HFFc6 (cell line): ENCODE results near the gene TLX2. TPM values are rescaled to one million over a fixed set of nuclear protein-coding genes. Genes with fewer than 3 reads are reported as not detected.

ENCODE experiments used
- DNase-seq: peaks from one replicate; pipeline ENCODE4 v3.0.0-alpha.2; 2018
- H3K27ac Mint-ChIP-seq: 2 replicates; pipeline ENCODE4 v1.8.0; 2020; ENCODE audit warnings: mild to moderate bottlenecking, mixed read lengths
- H3K27me3 Mint-ChIP-seq: 2 replicates; pipeline ENCODE4 v1.8.0; 2021; ENCODE audit warnings: mild to moderate bottlenecking, moderate library complexity, mixed read lengths; ENCODE audit not compliant: insufficient read depth
- H3K36me3 Mint-ChIP-seq: 2 replicates; pipeline ENCODE4 v1.8.0; 2021; ENCODE audit warnings: low read depth, mixed read lengths
- H3K4me1 Mint-ChIP-seq: 2 replicates; pipeline ENCODE4 v1.8.0; 2020; ENCODE audit warnings: low read depth, mixed read lengths
- H3K4me3 Mint-ChIP-seq: 2 replicates; pipeline ENCODE4 v1.8.0; 2020; ENCODE audit warnings: mild to moderate bottlenecking, moderate library complexity, mixed read lengths
- H3K9me3 Mint-ChIP-seq: 2 replicates; pipeline ENCODE4 v1.8.0; 2020; ENCODE audit warnings: mild to moderate bottlenecking, mixed read lengths
- total RNA-seq, 6 experiments: library from RNA; stranded (reverse); fragmentation: NEBNext Ultra II Directional; extraction: Animal tissue kit (Norgen Biotek cat#: 25700); gene quantifications; 2 replicates in 1 of 6; 3 replicates in 5 of 6; pipeline ENCODE4 v1.2.3, GENCODE V29; 2021
- TF ChIP-seq, protein P1 (sequence below): fragments of 200-600 bp; sonication (generic); IDR thresholded peaks from 2 replicates; pipeline ENCODE4 v1.5.0; 2021; ENCODE audit warnings: antibody characterized with exemption, mild to moderate bottlenecking

TLX2 gene
- total RNA-seq, 6 experiments from 2014 or later, result 0.17 to 0.31 (median 0.21) TPM

DNA sequence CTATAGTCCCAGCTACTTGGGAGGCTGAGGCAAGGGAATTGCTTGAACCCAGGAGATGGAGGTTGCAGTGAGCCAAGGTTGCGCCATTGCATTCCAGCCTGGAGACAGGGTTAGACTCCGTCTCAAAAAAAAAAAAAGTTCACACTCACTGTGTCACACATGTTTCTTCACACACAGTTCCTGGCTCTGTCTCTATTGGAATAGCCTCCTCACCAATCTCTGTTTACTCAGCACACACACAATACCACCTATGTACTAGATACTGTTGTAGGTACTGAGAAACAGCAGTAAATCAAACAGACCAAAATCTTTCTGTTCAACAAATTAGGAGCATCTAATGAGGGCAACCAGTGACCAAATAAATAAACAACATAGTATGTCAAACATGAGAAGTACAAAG lies 28.1 kb upstream of the TLX2 start:
- TF ChIP-seq, protein P1, sequence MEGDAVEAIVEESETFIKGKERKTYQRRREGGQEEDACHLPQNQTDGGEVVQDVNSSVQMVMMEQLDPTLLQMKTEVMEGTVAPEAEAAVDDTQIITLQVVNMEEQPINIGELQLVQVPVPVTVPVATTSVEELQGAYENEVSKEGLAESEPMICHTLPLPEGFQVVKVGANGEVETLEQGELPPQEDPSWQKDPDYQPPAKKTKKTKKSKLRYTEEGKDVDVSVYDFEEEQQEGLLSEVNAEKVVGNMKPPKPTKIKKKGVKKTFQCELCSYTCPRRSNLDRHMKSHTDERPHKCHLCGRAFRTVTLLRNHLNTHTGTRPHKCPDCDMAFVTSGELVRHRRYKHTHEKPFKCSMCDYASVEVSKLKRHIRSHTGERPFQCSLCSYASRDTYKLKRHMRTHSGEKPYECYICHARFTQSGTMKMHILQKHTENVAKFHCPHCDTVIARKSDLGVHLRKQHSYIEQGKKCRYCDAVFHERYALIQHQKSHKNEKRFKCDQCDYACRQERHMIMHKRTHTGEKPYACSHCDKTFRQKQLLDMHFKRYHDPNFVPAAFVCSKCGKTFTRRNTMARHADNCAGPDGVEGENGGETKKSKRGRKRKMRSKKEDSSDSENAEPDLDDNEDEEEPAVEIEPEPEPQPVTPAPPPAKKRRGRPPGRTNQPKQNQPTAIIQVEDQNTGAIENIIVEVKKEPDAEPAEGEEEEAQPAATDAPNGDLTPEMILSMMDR, result no peak
- peaks cover 1% of the 10 kb centered on the region; the same call in 1 of the 2 replicates for H3K27me3 Mint-ChIP-seq
- H3K36me3 Mint-ChIP-seq, result peaks cover 29% of the 10 kb centered on the region
- H3K27ac Mint-ChIP-seq, result peak overlapping the region; percentile 45
- DNase-seq, result no peak
- H3K4me1 Mint-ChIP-seq, result peaks cover 44% of the 10 kb centered on the region
- H3K9me3 Mint-ChIP-seq, result no peaks in the 10 kb centered on the region
- H3K4me3 Mint-ChIP-seq, result no peak overlapping the region

DNA sequence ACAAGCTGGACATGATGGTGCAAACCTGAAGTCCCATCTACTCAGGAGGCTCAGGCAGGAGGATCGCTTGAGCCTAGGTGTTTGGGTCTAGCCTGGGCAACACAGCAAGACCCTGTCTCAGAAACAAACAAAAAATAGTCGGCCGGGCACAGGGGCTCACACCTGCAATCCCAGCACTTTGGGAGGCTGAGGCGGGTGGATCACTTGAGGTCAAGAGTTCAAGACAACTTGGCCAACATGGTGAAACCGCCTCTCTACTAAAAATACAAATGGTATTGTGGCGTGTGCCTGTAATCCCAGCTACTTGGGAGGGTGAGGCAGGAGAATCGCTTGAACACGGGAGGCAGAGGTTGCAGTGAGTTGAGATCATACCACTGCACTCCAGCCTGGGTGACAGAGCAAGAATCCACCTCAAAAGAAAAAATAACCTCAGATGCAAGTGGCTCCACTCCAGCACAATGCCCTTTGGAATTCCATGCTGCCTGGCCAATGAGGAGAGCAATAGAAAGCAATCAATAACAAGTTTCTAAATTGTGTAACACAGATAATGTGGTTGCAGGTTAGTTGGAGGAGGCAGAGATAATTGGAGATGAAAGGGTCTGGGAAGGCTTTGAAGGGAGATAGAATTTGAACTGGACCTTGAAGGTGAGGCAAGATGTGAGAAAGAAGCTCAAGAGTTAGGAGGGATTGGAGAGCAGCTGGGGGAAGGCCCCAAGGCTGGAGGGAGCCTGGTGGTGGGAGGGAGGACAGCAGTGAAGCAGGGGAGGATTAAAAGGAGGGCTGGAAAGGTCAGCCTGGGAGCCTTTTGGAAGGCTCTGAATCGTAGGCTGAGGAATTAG lies 25.4 kb upstream of the TLX2 start:
- H3K27ac Mint-ChIP-seq, result peak overlapping the region; percentile 69
- peaks cover 41% of the 10 kb centered on the region for H3K36me3 Mint-ChIP-seq
- no peaks in the 10 kb centered on the region for H3K27me3 Mint-ChIP-seq
- peaks cover 42% of the 10 kb centered on the region for H3K4me1 Mint-ChIP-seq
- no peak for DNase-seq
- peak overlapping the region; percentile 46; the same call in 1 of the 2 replicates for H3K4me3 Mint-ChIP-seq
- no peaks in the 10 kb centered on the region for H3K9me3 Mint-ChIP-seq
- TF ChIP-seq, protein P1, result 0 out of 2 replicates have a peak, but pooled peaks have one; percentile 8

DNA sequence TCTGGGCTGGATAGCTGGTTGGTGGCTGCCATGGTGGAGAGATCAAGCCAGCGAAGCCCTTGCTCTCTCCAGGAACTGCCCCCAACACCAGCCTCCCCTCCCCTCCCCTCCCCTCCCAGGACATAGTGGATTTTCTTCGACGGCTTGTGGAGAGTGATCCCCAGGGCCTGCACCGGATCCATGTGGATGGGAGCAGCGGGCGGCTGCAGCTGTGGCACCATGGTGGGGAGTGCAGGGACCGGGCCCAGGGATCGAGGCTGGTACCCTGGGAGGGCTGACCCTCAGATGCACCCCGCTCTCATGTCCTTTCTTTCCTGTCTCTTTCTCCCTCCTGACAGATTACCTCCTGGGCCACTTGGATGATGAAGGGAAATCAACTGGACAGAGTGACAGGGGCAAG lies 24.3 kb upstream of the TLX2 start:
- H3K36me3 Mint-ChIP-seq, result peaks cover 47% of the 10 kb centered on the region
- no peaks in the 10 kb centered on the region for H3K27me3 Mint-ChIP-seq
- TF ChIP-seq, protein P1, result no peak

DNA sequence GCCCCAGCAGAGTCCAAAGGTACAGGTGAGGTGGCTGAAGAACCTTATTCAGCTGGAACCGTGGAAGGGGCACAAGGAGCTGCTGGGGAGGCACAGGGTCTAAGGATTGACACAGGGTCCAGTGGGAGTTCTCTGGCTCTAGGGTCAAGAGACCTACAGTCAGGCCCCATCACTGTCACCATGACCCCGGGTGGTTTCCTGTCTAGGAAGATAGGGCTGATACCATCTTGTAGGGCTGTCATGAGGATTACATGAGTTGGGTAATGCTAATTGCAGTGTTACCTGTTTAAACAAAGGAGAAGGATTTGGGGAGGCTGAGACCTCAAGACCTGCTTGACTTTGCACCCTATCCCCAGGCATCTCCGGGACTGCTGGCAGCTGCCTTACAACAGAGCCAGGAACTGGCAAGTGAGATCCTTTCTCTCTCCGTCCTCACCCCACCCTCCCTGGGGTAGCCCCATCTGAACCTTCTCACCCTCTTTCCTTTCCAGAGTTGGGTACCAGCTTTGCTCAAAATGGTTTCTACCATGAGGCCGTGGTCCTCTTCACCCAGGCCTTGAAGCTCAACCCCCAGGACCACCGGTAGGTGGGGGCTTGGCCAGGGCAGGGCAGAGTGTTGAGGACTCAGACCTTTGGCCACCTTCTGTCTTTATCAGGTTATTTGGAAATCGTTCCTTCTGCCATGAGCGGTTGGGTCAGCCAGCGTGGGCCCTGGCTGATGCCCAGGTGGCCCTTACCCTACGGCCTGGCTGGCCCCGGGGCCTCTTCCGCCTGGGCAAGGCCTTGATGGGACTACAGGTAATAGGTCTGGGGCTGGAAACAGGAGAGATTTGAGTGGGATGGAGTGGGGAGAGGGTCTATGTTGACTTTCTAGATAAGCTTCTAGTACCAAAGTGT lies 22.4 kb upstream of the TLX2 start:
- Mint-ChIP-seq H3K36me3 (peaks cover 38% of the 10 kb centered on the region), H3K9me3 (no peaks in the 10 kb centered on the region), H3K4me1 (peaks cover 37% of the 10 kb centered on the region), H3K27me3 (peaks cover 1% of the 10 kb centered on the region; the same call in 1 of the 2 replicates), H3K27ac (no peak overlapping the region), H3K4me3 (no peak overlapping the region)
- TF ChIP-seq, protein P1, result no peak
- DNase-seq, result no peak

More for the DNA sequence above, 24.3 kb upstream of the TLX2 start:
- H3K4me3 Mint-ChIP-seq, result no peak overlapping the region
- no peak overlapping the region for H3K27ac Mint-ChIP-seq
- no peaks in the 10 kb centered on the region for H3K9me3 Mint-ChIP-seq
- DNase-seq, result no peak
- peaks cover 40% of the 10 kb centered on the region for H3K4me1 Mint-ChIP-seq

DNA sequence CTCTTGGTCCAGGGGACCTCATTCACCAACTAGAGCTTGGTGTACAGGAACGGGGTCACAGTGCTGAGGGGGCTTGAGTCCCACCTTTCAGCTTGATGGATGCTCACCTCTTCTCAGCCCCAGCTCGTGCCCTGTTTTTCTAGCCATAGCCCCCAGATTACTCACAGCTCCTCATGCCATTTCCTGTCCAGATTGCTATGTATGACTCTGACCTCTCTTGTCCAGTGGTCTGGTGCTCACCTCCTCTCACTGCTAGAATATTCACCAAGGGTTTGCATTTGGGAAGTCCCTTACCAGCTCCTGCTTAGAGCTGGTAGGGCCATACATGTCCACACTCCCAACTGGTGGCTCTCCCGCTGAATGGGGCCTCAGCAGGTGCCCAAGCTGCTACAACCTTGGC lies 20.7 kb upstream of the TLX2 start:
- peaks cover 31% of the 10 kb centered on the region for H3K4me1 Mint-ChIP-seq
- peak overlapping the region; percentile 49 for H3K27ac Mint-ChIP-seq
- no peak for DNase-seq
- H3K36me3 Mint-ChIP-seq, result peaks cover 34% of the 10 kb centered on the region
- TF ChIP-seq, protein P1, result no peak
- peaks cover 4% of the 10 kb centered on the region for H3K27me3 Mint-ChIP-seq
- no peaks in the 10 kb centered on the region for H3K9me3 Mint-ChIP-seq
- no peak overlapping the region for H3K4me3 Mint-ChIP-seq
